Esophagus muscularis mucosa (tissue), 4 donors: ENCODE measurements around the gene KRT80.

ENCODE experiments used
- EP300 ChIP-seq: sonication (generic); formaldehyde crosslinking; IDR thresholded peaks from one replicate; pipeline ENCODE4 v1.6.1; 2017; ENCODE audit warnings: antibody characterized with exemption
- POLR2A ChIP-seq: fragments of 450-650 bp; IDR thresholded peaks from one replicate; pipeline ENCODE4 v1.6.1; 2017; ENCODE audit warnings: antibody characterized with exemption, moderate library complexity, mild to moderate bottlenecking, low read depth
- POLR2AphosphoS5 ChIP-seq, 2 donors: sonication (generic); formaldehyde crosslinking; IDR thresholded peaks; one replicate each; pipeline ENCODE4 v1.6.1; 2017; ENCODE audit warnings: antibody characterized with exemption in 2 of 2
- TF ChIP-seq, protein P1 (sequence below), 3 experiments: fragments of 200-600 bp in 2 of 3; fragments of 450-650 bp in 1 of 3; sonication (generic) in 2 of 3; IDR thresholded peaks; one replicate each; pipeline ENCODE4 v1.5.1; 2017 to 2019; ENCODE audit warnings: antibody characterized with exemption in 3 of 3, mild to moderate bottlenecking in 2 of 3, moderate library complexity in 1 of 3

DNA sequence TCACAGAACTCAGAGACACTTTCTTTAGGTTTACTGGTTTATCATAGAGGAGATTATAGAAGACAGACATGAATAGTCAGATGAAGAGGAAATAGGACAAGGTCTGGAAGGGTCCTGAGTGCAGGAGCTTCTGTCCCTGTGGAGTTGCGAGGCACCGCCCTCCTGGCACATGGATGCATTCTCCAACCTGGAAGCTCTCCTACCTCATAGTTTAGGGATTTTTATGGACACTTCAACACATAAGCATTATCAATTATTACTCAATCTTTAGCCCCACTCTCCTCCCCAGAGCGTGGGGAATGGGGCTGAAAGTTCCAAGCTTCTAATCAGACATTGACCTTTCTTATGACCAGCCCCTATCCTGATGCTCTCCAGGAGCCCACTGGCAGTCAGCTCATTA is 28.7 kb upstream of the KRT80 start:
- TF ChIP-seq, protein P1, sequence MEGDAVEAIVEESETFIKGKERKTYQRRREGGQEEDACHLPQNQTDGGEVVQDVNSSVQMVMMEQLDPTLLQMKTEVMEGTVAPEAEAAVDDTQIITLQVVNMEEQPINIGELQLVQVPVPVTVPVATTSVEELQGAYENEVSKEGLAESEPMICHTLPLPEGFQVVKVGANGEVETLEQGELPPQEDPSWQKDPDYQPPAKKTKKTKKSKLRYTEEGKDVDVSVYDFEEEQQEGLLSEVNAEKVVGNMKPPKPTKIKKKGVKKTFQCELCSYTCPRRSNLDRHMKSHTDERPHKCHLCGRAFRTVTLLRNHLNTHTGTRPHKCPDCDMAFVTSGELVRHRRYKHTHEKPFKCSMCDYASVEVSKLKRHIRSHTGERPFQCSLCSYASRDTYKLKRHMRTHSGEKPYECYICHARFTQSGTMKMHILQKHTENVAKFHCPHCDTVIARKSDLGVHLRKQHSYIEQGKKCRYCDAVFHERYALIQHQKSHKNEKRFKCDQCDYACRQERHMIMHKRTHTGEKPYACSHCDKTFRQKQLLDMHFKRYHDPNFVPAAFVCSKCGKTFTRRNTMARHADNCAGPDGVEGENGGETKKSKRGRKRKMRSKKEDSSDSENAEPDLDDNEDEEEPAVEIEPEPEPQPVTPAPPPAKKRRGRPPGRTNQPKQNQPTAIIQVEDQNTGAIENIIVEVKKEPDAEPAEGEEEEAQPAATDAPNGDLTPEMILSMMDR (IDR thresholded peaks at IDR 0.05), result no peak
- TF ChIP-seq POLR2A, result no peak
- TF ChIP-seq EP300, result no peak
- no peak for TF ChIP-seq POLR2AphosphoS5 (IDR thresholded peaks at IDR 0.05)
